Left forelimb (tissue), 1 donor: Measurements from ENCODE around the gene NGRN.
"Not testable (repeated sequence)": the region's sequence is repeated elsewhere in the genome, so short reads cannot be mapped to it uniquely, and the experiment has no call there.

Experiments
- DNase-seq: peaks from one replicate; pipeline ENCODE4 v3.0.0-alpha.2; 2018; ENCODE audit warnings: low spot score

Gene NGRN

GRCh38 chr15:90234096-90234988 is 31.1 kb upstream of the NGRN start, which contains the start of gene GDPGP1:
GDPGP1 (plus strand) TSS chr15:90234209; CDS start chr15:90240909, 6,700 bp downstream.
- no peak for DNase-seq

GRCh38 chr15:90239371-90239770 is 26.1 kb upstream of the NGRN start:
- DNase-seq, result no peak

GRCh38 chr15:90240856-90241255 is 24.6 kb upstream of the NGRN start:
- no peak for DNase-seq

- DNase-seq, result no peak
Measured at GRCh38 chr15:90241343-90242192, 23.9 kb upstream of the NGRN start.

- no peak for DNase-seq
Measured at GRCh38 chr15:90243943-90244639, 21.4 kb upstream of the NGRN start.

- no peak for DNase-seq
Measured at GRCh38 chr15:90248789-90249202, 16.7 kb upstream of the NGRN start.

GRCh38 chr15:90249203-90249863 is 16.1 kb upstream of the NGRN start, which contains the start of gene TTLL13:
TTLL13 (plus strand) TSS chr15:90249556; CDS start chr15:90250631, 1,075 bp downstream.
- peak; percentile 89 for DNase-seq

GRCh38 chr15:90257776-90258175 is 7.7 kb upstream of the NGRN start:
- DNase-seq, result no peak

- no peak for DNase-seq
Measured at GRCh38 chr15:90259524-90259923, 5.9 kb upstream of the NGRN start.

GRCh38 chr15:90260731-90261130 is 4.7 kb upstream of the NGRN start:
- not testable (repeated sequence) for DNase-seq

GRCh38 chr15:90261811-90262210 is 3.7 kb upstream of the NGRN start:
- no peak for DNase-seq

- no peak for DNase-seq
Measured at GRCh38 chr15:90262426-90262825, 3.0 kb upstream of the NGRN start.

GRCh38 chr15:90264671-90265070 is 801 bp upstream of the NGRN start:
- DNase-seq, result no peak

GRCh38 chr15:90266061-90266431 is 574 bp downstream of the NGRN start:
- peak; percentile 71 for DNase-seq

GRCh38 chr15:90266485-90266884 is 1.0 kb downstream of the NGRN start:
- DNase-seq, result no peak

- DNase-seq, result no peak
Measured at GRCh38 chr15:90268415-90268814, 2.9 kb downstream of the NGRN start.

- DNase-seq, result no peak
Measured at GRCh38 chr15:90270502-90271150, 5.2 kb downstream of the NGRN start.

- DNase-seq, result no peak
Measured at GRCh38 chr15:90271459-90272166, 6.1 kb downstream of the NGRN start.

GRCh38 chr15:90278467-90278866 is 13.0 kb downstream of the NGRN start:
- DNase-seq, result not testable (repeated sequence)

- DNase-seq, result not testable (repeated sequence)
Measured at GRCh38 chr15:90280743-90281142, 15.3 kb downstream of the NGRN start.
